Endothelial cell of umbilical vein (primary cell): Measurements from ENCODE around the gene MAML2. TPM values are rescaled to one million over a fixed set of nuclear protein-coding genes. Genes with fewer than 3 reads are reported as not detected.

Source experiments
- BruUV-seq: library from RNA; stranded (reverse); fragments of 400-500 nt; replicated peaks from 2 replicates; lab custom pipeline; 2021; lab: Mats Ljungman, UMichigan
- CTCF ChIA-PET: fragments of 300-600, 350-600 bp; sonication (Branson Sonifier 250); formaldehyde crosslinking; loops from one replicate; lab custom pipeline; 2021; ENCODE audit warnings: antibody characterized with exemption, inconsistent platforms; lab: Charles Lee
- POLR2A ChIA-PET: fragments of 300-600, 350-600 bp; sonication (Branson Sonifier 250); formaldehyde crosslinking; loops from one replicate; lab custom pipeline; 2021; ENCODE audit warnings: antibody characterized with exemption, inconsistent platforms; lab: Charles Lee
- DNase-seq: peaks from one replicate; pipeline ENCODE4 v3.0.0-alpha.2; 2011; ENCODE audit warnings: low read depth, low spot score
- FAIRE-seq: peaks from 2 replicates; lab custom pipeline; 2011; peaks lifted over from hg19 to GRCh38; lab: Jason Lieb, UNC
- H2AFZ ChIP-seq: 2 replicates; pipeline ENCODE4 v1.6.0; 2012; ENCODE audit warnings: low read depth, low read length, control low read depth, inconsistent platforms
- H3K27ac ChIP-seq: 2 replicates; pipeline ENCODE4 v1.5.1; 2011; ENCODE audit warnings: low read depth, mild to moderate bottlenecking, control low read depth, low read length, moderate library complexity; ENCODE audit not compliant: insufficient read depth
- H3K27me3 ChIP-seq, 2 experiments: 2 replicates each; pipeline versions ENCODE4 v1.6.0 to v1.6.1; 2011; ENCODE audit warnings: low read length in 2 of 2, mixed read lengths in 1 of 2; ENCODE audit not compliant: control insufficient read depth in 2 of 2, insufficient read depth in 2 of 2
- H3K36me3 ChIP-seq, 2 experiments: 2 replicates in 1 of 2; 3 replicates in 1 of 2; pipeline ENCODE4 v1.5.1; 2011; ENCODE audit warnings: low read length in 2 of 2, mild to moderate bottlenecking in 1 of 2, moderate library complexity in 1 of 2; ENCODE audit not compliant: control insufficient read depth in 2 of 2, insufficient read depth in 2 of 2; ENCODE audit errors: extremely low read depth in 1 of 2
- H3K4me1 ChIP-seq: 3 replicates; pipeline ENCODE4 v1.5.1; 2011; ENCODE audit warnings: mild to moderate bottlenecking, low read length; ENCODE audit not compliant: control insufficient read depth, insufficient read depth; ENCODE audit errors: extremely low read depth
- H3K4me2 ChIP-seq: 2 replicates; pipeline ENCODE4 v1.6.1; 2011; ENCODE audit warnings: low read length, control low read depth, mixed read lengths; ENCODE audit not compliant: insufficient read depth
- H3K4me3 ChIP-seq, 3 experiments: fragments of 200-600 bp in 1 of 3; sonication (generic), shearing (Covaris generic) in 1 of 3; replicated peaks in 1 of 3; 2 replicates each; pipeline ENCODE4 v1.5.1; 2011 to 2016; ENCODE audit warnings: control low read depth in 3 of 3, low read length in 3 of 3, mild to moderate bottlenecking in 2 of 3, inconsistent platforms in 1 of 3, low read depth in 1 of 3, moderate library complexity in 1 of 3; ENCODE audit not compliant: insufficient read depth in 1 of 3
- H3K79me2 ChIP-seq: 2 replicates; pipeline ENCODE4 v1.6.0; 2012; ENCODE audit warnings: low read length, inconsistent platforms; ENCODE audit not compliant: control insufficient read depth, insufficient read depth
- H3K9ac ChIP-seq: replicated peaks from 2 replicates; pipeline ENCODE3; 2011; ENCODE audit warnings: low read length, control low read depth; ENCODE audit not compliant: insufficient read depth; ENCODE audit errors: extremely low read depth
- H3K9me1 ChIP-seq: replicated peaks from 3 replicates; pipeline ENCODE4 v1.6.0; 2011; ENCODE audit warnings: mild to moderate bottlenecking, low read length; ENCODE audit not compliant: control insufficient read depth, insufficient read depth; ENCODE audit errors: extremely low read depth
- H3K9me3 ChIP-seq: replicated peaks from 2 replicates; pipeline ENCODE4 v1.5.1; 2012; ENCODE audit warnings: low read length, inconsistent platforms; ENCODE audit not compliant: control insufficient read depth, insufficient read depth
- H4K20me1 ChIP-seq: replicated peaks from 2 replicates; pipeline ENCODE3; 2011; ENCODE audit warnings: mild to moderate bottlenecking, low read length; ENCODE audit not compliant: control insufficient read depth, insufficient read depth; ENCODE audit errors: extremely low read depth
- CTCF ChIP-seq, 2 donors: IDR thresholded peaks; 1 replicate in 1 of 2; 2 replicates in 1 of 2; pipeline ENCODE4 v1.5.1; 2011; ENCODE audit warnings: low read length in 2 of 2, mild to moderate bottlenecking in 2 of 2, moderate library complexity in 2 of 2, control low read depth in 1 of 2, inconsistent platforms in 1 of 2, low read depth in 1 of 2; ENCODE audit not compliant: insufficient read depth in 1 of 2; ENCODE audit errors: extremely low read depth in 1 of 2
- EZH2 ChIP-seq: IDR thresholded peaks from 2 replicates; pipeline ENCODE4 v1.6.1; 2012; ENCODE audit warnings: borderline replicate concordance, low read depth, mild to moderate bottlenecking, moderate library complexity, low read length, inconsistent platforms; ENCODE audit not compliant: severe bottlenecking
- GATA2 ChIP-seq: IDR thresholded peaks from 2 replicates; pipeline ENCODE4 v1.7.0; 2011; ENCODE audit warnings: low read depth, mild to moderate bottlenecking, moderate library complexity, mixed read lengths, low read length; ENCODE audit not compliant: insufficient read length, insufficient read depth
- JUN ChIP-seq: IDR thresholded peaks from 2 replicates; pipeline ENCODE4 v1.6.1; 2011; ENCODE audit warnings: borderline replicate concordance, low read depth; ENCODE audit not compliant: insufficient read length, insufficient read depth
- MYC ChIP-seq: IDR thresholded peaks from one replicate; pipeline ENCODE4 v1.6.1; 2011; ENCODE audit warnings: mild to moderate bottlenecking, low read depth, low read length
- dilution Hi-C: fragments of 300-500 bp; cut with MboI; formaldehyde crosslinking; loops from one replicate; pipeline ENCODE4 v1.15.0; 2019; ENCODE audit warnings: low sequenced_read_pairs; ENCODE audit not compliant: extremely low pct_ligation_motif_present
- intact Hi-C: fragments of 100-400 bp; cut with micrococcal nuclease; formaldehyde crosslinking; loops from one replicate; pipeline ENCODE4 v1.10.0; 2022
- polyA plus RNA-seq, 4 experiments: library from polyadenylated mRNA; depleted of rRNA in 3 of 4; stranded (reverse) in 3 of 4; unstranded in 1 of 4; fragments of >200 nt; gene quantifications; 2 replicates each; pipeline versions ENCODE4 v1.2.1 to v1.2.3, GENCODE V29; 2011 to 2012; ENCODE audit warnings: missing spikeins in 1 of 4
- total RNA-seq: library from RNA; stranded (reverse); gene quantifications from 2 replicates; pipeline ENCODE4 v1.2.3, GENCODE V29; 2021

Gene MAML2
- total and polyA plus RNA-seq, 2 donors (not counting 3 experiments of a cell fraction or from before 2014, with no cell fraction given), result 12.4 to 16.8 TPM

GRCh38 chr11:96391698-96392307 is 48.8 kb upstream of the MAML2 start:
- no peak for TF ChIP-seq JUN
- no peak for TF ChIP-seq MYC
- TF ChIP-seq CTCF (IDR thresholded peaks at IDR 0.05; ENCODE audit: extremely low read depth in 1 of 2, insufficient read depth in 1 of 2, low read depth in 1 of 2, low read length in 2 of 2), result no peak
- TF ChIP-seq GATA2, result no peak
- H3K79me2 ChIP-seq, result peaks cover 35% of the 10 kb centered on the region
- H3K9ac ChIP-seq, result no peak overlapping the region
- no peaks in the 10 kb centered on the region for H3K9me1 ChIP-seq
- H3K27me3 ChIP-seq, result no peaks in the 10 kb centered on the region
- no peak overlapping the region for H3K4me3 ChIP-seq
- H3K27ac ChIP-seq, result no peak overlapping the region
- intact Hi-C loops (loop anchor here (5.0 kb wide), 1 partner anchor 415 kb away; no protein-coding TSS in a partner anchor), dilution Hi-C loops (no loop called here)
- CTCF ChIA-PET, result interaction anchor here (6.2 kb wide), 1 partner anchor 555 kb away, joined by 145 read pairs; no protein-coding TSS in a partner anchor
- no peaks in the 10 kb centered on the region for H4K20me1 ChIP-seq
- POLR2A ChIA-PET, result no interaction called here
- no TSS peak for BruUV-seq
- no peaks in the 10 kb centered on the region for H3K9me3 ChIP-seq
- H3K36me3 ChIP-seq, result no peaks in the 10 kb centered on the region
- H2AFZ ChIP-seq, result no peak overlapping the region
- peak; percentile 31 for FAIRE-seq
- peaks cover 19% of the 10 kb centered on the region for H3K4me1 ChIP-seq
- no peak overlapping the region for H3K4me2 ChIP-seq
- DNase-seq, result no peak

DNA sequence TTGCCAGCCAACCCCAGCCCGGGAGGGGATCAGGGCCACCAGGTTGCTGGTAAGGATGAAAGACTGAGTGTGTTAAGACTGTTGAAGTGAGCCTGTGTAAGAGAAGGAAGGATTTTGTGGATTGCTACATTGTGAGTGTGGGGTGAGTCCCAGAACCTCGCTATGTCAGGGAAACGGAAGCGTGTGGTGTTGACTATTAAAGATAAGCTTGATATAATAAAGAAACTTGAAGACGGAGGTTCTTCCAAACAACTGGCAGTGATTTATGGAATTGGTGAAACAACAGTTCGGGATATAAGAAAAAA is 47.4 kb upstream of the MAML2 start:
- Histone ChIP-seq H3K36me3 (no peaks in the 10 kb centered on the region), H3K9ac (peak overlapping the region; percentile 97), H4K20me1 (no peaks in the 10 kb centered on the region), H3K4me1 (peaks cover 19% of the 10 kb centered on the region), H3K9me3 (no peaks in the 10 kb centered on the region), H3K9me1 (no peaks in the 10 kb centered on the region), H2AFZ (peak overlapping the region; percentile 78), H3K4me3 (peak overlapping the region; percentile 84 to 98 (median 94)), H3K79me2 (peaks cover 38% of the 10 kb centered on the region), H3K27me3 (no peaks in the 10 kb centered on the region), H3K4me2 (peak overlapping the region; percentile 90), H3K27ac (peak overlapping the region; percentile 61)
- intact Hi-C loops, result loop anchor here (1.0 to 5.0 kb wide), 6 partner anchors 147 to 600 kb away; partner anchors contain the start of gene CEP57
- FAIRE-seq (peak; percentile 12), DNase-seq (peak; percentile 86)
- POLR2A ChIA-PET, result interaction anchor here (0.7 to 1.3 kb wide), 2 partner anchors 152 to 228 kb away, joined by 3 read pairs; no protein-coding TSS in a partner anchor
- dilution Hi-C loops, result no loop called here
- TF ChIP-seq GATA2, result peak; percentile 60
- TF ChIP-seq EZH2, result no peak
- CTCF ChIA-PET, result interaction anchor here (1.0 to 4.6 kb wide), 12 partner anchors 48 to 601 kb away, joined by 3 to 36 read pairs (median 6); partner anchors contain the start of genes FAM76B and MAML2
- BruUV-seq, result TSS peak; percentile 58
